GM19193 (cell line): Measurements from ENCODE around the gene SLC31A1.

Source experiments
- POLR2A ChIP-seq: IDR thresholded peaks from 4 replicates; pipeline ENCODE4 v1.6.1; 2011; ENCODE audit not compliant: insufficient read depth, insufficient read length; ENCODE audit errors: extremely low read depth

SLC31A1 gene

GRCh38 chr9:113278840-113279239, 57.5 kb downstream of the SLC31A1 start:
- no peak for TF ChIP-seq POLR2A

DNA sequence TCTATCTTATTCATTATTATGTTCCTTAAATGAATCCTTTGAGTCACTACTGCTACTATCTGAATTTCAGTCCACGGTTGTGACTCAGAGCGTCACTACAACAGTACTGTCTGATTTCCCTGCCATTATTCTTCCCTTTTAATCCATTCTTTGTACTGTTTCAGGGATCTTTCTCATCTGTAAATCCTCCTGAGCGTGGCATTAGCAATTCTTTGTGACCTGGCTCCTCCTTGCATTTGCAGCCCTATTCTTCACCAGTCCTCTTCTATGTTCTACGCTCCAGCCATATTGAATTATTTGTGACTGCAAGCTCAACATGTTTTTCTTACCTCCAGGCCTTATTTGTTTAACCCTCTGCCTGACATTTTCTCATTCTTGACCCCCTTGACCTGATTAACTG, 60.0 kb downstream of the SLC31A1 start:
- TF ChIP-seq POLR2A: no peak

DNA sequence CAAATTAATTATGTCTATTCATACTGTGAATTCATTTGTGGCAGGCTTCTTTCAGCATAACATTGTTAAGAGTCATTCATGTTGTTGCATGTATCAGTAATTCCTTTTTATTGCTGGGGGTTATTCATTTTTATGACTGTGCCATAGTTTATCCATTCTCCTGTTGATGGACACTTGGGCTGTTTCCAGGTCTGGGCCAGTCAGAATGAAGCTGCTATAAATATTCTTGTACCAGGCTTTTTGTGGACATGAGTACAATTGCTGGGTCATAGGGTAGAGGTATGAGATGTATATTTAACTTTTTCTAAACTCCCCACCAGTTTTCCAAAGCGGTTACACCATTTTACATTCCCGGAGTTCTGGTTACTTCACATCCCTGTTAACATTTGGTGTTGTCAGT, 67.7 kb downstream of the SLC31A1 start:
- TF ChIP-seq POLR2A: no peak

DNA sequence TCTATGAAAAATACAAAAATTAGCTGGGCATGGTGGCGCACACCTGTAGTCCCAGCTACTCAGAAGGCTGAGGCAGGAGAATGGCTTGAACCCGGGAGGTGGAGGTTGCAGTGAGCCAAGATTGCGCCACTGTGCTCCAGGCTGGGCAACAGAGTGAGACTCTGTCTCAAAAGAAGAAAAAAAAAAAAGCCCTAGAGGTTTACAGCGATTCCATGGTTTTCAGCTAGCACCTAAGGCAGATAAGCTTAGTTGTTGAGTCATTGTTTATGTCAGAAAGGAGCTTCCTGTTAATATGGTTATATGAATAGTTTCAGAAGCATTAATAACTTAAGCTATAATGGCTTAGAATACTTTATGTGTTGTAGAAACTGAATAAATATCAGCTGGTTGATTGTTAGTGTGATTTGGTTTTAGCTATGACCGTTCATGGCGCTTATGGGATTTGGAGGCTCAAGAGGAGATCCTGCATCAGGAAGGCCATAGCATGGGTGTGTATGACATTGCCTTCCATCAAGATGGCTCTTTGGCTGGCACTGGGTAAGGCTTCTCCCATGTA, 68.8 kb downstream of the SLC31A1 start:
- TF ChIP-seq POLR2A: no peak

GRCh38 chr9:113293285-113293878, 72.0 kb downstream of the SLC31A1 start:
- TF ChIP-seq POLR2A: no peak

- no peak for TF ChIP-seq POLR2A
Observed at GRCh38 chr9:113296796-113297558, 75.6 kb downstream of the SLC31A1 start.

- no peak for TF ChIP-seq POLR2A
Observed at GRCh38 chr9:113298311-113298710, 77.0 kb downstream of the SLC31A1 start.

DNA sequence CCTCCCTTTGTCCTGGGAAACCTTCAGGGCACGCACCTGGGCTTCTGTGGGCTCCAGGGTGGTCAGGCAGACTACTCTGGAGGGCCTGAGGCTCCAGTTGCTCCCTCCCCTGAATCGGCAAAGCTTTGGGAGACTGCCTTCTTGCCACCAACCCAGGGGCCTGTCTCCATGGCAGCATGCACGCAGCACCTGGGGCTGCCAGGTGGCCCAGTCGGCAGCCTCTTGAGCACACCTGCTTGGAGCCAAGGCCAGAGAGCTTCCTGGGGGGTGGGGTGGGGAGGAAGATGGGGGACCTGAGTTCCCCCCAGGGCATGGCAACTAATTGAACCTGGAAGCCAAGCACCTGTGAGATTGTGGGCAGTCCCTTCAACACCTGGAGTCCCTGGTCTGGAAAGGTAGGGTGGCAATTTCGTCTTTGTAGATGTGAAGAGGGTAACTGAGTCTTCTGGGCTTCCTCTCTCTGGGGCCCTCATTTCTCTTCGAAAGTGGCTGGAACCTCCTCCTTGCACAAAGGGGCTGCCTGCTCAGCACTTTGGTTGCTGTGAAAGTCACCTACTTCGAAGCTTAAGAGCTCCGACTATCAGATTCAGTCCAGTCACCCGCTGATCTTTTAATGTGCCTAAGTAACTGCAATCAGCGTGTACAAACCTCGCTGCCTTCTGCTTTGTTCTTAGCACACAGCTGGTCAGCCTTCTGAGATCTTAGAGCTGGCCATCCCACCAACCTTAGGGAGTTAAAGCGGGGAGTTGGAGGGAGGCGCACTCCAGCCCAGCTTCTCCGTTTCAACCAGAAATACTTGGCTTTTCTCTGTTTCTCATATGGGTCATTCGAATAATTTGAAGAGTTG, 77.8 kb downstream of the SLC31A1 start:
- TF ChIP-seq POLR2A: no peak

- TF ChIP-seq POLR2A: no peak
Observed at GRCh38 chr9:113299800-113300292, 78.5 kb downstream of the SLC31A1 start.

DNA sequence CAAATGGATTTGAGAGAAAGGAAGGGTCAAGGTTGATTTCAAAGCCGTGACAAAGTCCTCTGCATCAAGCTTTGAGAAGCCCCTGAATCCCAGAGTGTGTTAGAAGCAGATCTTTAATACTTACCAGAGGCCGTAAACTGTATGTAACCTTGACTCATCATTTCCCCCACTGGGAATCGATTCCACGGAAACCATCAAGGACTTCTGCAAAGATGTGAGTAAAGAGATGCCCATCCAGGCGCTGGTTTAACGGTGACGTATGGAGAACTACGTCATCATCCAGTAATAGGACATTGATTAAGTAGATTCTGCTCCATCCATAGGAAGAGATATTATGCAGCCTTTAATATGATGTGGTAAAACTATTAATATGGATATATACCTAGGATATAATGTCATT, 80.2 kb downstream of the SLC31A1 start:
- no peak for TF ChIP-seq POLR2A

DNA sequence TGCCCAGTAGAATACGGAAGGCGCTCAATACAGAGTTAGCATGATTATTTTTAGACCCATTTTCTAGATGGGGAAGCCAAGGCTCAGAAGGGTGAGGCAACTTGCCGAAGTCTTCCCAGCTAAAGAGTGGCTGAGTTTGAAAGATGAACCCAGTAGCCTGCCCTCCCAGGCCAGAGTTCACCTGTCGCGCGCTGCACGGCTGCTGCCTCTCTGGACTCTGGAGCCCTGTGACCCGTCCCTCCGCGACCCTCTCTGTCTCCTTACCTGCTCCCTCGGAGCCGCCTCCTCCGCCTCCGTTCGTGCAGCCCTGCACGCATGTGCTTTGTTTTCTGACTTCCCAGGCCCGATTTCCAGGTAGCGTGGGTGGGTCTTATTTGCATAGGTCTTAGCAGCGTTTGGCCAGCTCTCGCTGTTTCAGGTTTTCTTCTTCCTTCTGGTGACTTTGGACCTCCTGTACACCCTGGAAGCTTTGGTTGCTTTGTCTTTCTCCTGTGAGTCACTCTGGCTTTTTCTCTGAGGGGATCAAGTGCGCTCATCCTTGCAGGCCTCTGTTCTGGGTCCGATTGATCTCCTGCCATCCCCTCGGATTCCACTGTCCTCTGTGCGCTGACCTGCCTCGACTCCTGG, 81.6 kb downstream of the SLC31A1 start, which contains the start of gene RNF183:
Gene RNF183, minus strand, starts transcription at position 585 of the 627 bp plus-strand sequence. CDS start 5,192 bp downstream, outside the sequence.
- no peak for TF ChIP-seq POLR2A

- TF ChIP-seq POLR2A: no peak
Observed at GRCh38 chr9:113306566-113306965, 85.2 kb downstream of the SLC31A1 start.

- no peak for TF ChIP-seq POLR2A
Observed at GRCh38 chr9:113307396-113307975, 86.1 kb downstream of the SLC31A1 start.

DNA sequence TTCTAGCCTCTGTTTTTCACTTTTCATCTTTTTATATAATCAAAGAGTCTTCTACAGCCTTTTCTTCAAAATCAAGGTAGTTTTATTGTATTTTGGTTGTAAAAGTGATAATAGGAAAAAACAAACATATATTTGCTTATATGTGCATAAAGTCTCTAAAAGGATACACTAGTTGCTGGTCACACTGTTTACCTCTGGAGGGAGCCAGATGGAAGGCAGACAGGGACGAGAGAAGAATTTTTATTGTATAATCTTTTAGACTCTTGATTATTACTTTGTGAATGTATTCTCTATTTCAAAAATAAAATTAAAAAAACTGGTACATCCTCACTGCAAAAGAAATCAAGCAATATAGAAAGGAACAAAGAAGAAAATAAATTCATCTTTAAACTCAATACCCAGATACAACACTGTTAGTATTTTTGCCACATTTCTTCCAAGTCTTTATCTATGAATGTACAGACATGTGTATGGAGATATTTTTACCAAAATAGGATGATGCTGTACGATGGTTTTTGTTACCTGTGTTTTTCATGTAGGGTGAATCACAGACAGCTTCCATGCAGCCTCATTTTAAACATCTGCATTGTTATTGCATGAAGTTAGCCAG, 88.0 kb downstream of the SLC31A1 start:
- no peak for TF ChIP-seq POLR2A
